ENCODE data around the gene GSTA5.
"Not testable (repeated sequence)": the region's sequence is repeated elsewhere in the genome, so short reads cannot be mapped to it uniquely, and the experiment has no call there.

The GSTA5 gene

DNA sequence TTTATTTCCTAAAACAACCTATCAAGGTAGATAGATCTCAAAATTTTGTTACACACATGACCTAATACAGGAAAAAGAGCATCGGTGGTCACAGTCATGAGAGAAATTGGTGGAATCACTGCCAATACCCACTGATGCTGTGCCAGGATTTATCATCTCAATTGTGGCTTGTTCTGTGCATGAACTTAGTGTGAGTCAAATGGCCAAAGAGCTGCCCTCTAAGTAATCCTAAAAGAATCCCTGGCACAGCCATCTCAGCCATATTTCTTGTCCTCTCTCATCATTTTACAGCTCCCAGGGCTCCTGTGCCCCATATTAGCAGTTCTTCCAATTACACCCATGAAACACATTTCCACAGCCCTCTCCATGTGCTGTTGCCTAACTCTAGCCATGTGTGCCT lies 6.1 kb downstream of the GSTA5 start:
- DNase-seq (ENCODE audit: low read depth): no peak

DNA sequence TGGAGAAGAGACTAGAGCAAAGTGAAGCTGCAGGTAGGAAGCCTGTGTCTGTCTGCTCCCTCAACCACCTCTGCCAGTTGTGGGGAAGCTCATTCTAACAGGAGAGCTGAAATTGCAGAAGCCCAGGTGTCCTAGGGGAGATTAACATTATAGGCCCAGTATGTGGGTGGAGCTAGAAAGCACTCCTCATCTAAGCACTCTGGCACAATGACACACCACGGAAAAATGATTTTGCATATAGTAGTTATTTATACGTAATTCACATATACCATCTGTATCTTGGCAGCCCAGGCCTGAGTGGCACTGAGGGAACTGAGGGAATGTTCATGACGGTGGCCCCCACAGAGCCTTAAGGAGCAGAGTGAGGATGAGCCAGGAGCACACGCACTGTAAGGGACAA lies 9.7 kb downstream of the GSTA5 start:
- not testable (repeated sequence) for DNase-seq (ENCODE audit: low read depth)

DNA sequence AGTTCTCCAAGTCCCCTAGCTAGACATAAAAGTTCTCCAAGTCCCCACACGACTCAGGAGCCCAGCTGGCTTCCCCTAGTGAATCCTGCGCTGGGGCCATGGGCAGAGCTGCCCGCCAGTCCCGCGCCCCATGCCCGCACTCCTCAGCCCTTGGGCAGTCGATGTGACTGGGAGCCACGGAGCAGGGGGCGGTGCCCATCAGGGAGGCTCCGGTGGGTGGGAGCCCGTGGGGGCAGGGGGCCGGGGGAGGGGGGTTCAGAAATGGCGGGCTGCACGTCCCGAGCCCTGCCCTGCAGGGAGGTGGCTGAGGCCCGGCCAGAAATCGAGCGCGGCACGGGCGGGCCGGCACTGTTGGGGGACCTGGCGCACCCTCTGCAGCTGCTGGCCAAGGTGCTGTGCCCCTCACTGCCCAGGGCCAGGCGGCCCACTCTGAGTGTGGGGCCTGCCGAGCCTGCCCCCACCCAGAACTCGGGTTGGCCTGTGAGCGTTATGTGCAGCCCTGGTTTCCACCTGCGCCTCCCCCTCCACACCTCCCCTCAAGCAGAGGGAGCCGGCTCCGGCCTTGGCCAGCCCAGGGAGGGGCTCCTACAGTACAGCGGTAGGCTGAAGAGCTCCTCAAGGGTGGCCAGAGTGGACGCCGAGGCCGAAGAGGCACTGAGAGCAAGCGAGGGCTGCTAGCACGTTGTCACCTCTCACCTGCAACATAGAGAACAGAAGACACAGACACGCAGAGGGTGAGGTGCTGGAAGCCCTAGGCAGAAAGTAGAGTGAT lies 11.4 kb downstream of the GSTA5 start:
- DNase-seq (ENCODE audit: low read depth): no peak

DNA sequence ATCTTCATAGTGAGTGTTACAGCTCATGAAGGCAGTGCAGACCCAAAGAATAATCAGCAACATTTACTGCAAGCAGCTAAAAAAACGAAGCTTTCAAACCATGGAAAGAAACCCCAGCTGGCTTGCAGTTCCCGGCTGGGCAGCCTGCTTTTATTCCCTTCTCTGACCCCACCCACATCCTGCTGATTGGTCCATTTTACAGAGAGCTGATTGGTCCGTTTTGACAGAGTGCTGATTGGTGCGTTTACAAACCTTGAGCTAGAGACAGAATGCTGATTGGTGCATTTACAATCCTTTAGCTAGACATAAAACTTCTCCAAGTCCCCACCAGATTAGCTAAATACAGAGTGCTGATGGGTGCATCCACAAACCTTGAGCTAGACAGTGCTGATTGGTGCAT lies 12.0 kb downstream of the GSTA5 start:
- not testable (repeated sequence) for DNase-seq (ENCODE audit: low read depth)

DNA sequence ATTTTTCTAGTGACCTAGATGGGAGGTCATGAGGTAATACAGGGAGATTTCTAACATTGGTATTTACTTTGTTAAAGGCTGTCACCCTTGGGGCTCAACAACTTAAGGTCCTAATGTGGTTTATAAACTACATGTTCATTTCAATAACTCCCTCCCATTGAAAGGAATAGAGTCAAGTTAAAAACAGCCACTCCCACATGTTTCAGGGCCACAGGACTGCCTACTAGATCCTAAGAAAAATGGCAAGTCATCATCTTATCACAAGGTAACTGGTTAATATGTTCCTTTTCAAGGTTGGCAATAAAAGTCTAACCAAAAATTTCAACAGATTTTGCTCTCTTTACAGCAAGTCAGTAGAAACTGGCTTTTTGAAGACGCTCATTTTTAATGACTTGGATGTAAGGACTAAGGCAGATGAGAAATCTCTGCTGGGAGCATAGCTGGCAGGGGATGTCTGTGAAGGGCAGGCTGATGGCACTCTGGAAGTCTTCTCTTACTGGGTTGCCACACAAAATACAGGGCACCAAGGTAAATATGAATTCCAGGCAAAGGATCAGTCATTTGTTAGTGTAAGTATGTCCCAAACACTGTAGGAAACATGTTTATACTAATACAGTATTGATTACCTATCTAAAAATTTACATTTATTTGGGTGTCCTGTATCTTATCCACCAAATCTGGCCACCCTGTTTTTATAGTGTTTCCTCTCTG lies 13.4 kb downstream of the GSTA5 start:
- DNase-seq (ENCODE audit: low read depth): not testable (repeated sequence)

GRCh38 chr6:52826513-52826912 lies 14.1 kb downstream of the GSTA5 start:
- no peak for DNase-seq (ENCODE audit: low read depth)

DNA sequence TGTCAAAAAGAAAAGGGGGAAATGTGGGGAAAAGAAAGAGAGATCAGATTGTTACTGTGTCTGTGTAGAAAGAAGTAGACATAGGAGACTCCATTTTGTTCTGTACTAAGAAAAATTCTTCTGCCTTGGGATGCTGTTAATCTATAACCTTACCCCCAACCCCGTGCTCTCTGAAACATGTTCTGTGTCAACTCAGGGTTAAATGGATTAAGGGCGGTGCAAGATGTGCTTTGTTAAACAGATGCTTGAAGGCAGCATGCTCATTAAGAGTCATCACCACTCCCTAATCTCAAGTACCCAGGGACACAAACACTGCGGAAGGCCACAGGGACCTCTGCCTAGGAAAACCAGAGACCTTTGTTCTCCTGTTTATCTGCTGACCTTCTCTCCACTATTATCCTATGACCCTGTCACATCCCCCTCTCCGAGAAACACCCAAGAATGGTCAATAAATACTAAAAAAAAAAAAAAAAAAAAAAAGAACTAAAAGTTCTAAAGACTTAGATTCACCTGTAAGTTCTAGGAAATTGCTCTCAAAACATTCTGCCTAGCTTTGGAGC lies 14.6 kb downstream of the GSTA5 start:
- DNase-seq (ENCODE audit: low read depth): not testable (repeated sequence)

- not testable (repeated sequence) for DNase-seq (ENCODE audit: low read depth)
Observed at GRCh38 chr6:52825270-52825793, 15.3 kb downstream of the GSTA5 start.

DNA sequence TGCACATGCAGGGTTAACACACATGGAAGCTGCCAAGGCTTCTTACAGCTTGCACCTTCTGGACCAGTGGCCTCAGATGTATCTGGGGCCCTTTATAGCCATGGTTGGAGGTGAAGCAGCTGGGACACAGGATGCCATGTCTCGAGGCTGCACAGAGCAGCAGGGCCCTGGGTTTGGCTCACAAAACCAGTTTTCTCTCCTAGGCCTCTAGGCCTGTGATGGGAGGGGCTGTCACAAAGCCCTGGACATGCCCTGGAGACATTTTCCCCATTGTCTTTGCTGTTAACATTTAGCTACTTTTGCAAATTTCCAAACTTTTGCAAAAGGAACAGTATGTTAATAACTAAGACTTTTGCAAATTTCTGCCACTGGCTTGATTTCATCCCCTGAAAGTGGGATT lies 18.8 kb downstream of the GSTA5 start:
- no peak for DNase-seq (ENCODE audit: low read depth)

DNA sequence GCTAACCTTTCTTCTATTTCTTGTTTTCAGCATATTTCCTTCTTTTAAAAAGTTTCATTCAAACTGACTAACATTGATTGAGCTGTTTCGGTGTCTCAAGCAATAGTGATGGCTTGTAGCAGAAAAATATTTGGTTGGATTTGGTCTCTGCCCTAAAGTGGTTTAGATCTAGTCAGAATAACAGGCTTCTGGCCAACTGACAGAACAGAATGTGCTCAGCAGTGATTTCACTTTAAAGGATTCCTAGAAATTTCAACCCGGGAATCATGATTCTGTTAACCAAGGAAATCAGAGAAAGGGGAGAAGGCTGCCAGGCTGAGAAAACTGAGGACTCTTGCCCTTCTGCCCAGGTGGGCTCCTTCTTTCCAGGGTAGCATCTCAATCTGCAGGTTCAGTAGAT lies 20.4 kb downstream of the GSTA5 start:
- no peak for DNase-seq (ENCODE audit: low read depth)

- DNase-seq (ENCODE audit: low read depth): no peak
Observed at GRCh38 chr6:52815167-52816092, 25.2 kb downstream of the GSTA5 start.

DNA sequence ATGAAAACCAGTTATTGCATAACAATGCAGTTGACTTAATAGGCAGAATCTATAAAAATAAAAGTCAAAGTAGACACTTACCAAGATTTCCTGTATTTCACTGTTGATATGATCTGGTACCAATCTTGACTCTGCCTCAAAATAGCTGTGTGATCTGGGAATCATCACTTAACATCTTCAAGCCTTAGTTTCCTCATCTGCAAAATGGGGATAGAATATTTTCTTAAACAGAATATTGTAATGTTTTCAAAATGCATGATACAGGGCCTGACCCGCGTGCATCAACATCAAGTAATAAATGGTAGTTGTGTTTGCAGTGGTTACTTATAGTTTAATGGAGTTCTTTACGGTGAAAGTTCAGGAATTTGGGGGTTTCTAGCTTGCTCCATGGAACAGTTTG lies 26.1 kb downstream of the GSTA5 start:
- DNase-seq (ENCODE audit: low read depth): not testable (repeated sequence)

GRCh38 chr6:52809777-52810176 lies 30.8 kb downstream of the GSTA5 start:
- not testable (repeated sequence) for DNase-seq (ENCODE audit: low read depth)

DNA sequence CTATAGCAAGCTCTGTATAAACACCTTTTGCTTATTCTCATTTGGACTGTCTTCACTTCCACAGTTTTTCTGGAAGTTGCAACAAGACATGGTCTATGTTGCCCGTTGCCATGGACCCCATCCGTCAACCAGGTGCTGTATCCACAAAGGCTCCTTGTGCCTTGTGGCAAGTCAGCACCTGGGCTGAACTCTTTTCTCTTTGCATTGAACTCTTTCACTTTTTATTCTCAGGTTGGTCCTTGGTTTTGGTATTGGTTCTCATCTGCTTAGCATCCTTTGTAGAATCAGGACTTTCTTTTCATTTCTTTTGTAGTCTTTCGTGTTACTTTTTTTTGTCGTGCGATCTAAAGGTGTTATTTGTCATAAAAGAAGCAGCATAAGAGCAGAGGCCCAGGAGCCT lies 32.0 kb downstream of the GSTA5 start:
- no peak for DNase-seq (ENCODE audit: low read depth)

DNA sequence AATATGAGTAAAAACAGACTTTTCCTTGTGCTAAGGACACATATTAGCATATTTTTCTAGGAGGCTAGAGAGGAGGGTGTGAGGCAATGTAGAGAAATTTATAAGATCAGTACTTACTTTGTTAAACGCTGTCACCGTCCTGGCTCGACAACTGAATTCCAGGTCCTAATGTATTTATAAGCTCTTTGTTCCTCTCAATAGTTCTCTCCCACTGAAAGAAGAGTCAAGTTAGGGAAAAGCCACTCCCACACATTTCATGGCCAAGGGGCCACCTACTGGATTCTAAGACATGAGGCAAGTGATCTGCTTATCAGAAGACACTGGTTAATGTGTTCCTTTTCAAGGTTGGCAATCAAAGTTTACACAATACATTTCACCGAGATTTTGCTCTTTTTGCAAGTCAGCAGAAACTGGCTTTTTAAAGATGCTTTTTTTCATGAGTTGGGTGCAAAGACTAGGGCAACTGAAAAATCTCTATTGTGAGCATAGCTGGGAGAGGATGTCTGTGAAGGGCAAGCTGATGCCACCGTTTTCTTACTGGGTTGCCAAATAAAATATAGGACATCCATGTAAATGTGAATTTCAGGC lies 36.9 kb downstream of the GSTA5 start, which contains the start of gene GSTA1:
Gene GSTA1, minus strand, starts transcription at position 149 of the 588 bp plus-strand sequence. CDS start 4,549 bp downstream, outside the sequence.
- DNase-seq (ENCODE audit: low read depth): not testable (repeated sequence)

- DNase-seq (ENCODE audit: low read depth): no peak
Observed at GRCh38 chr6:52802806-52803205, 37.8 kb downstream of the GSTA5 start.

DNA sequence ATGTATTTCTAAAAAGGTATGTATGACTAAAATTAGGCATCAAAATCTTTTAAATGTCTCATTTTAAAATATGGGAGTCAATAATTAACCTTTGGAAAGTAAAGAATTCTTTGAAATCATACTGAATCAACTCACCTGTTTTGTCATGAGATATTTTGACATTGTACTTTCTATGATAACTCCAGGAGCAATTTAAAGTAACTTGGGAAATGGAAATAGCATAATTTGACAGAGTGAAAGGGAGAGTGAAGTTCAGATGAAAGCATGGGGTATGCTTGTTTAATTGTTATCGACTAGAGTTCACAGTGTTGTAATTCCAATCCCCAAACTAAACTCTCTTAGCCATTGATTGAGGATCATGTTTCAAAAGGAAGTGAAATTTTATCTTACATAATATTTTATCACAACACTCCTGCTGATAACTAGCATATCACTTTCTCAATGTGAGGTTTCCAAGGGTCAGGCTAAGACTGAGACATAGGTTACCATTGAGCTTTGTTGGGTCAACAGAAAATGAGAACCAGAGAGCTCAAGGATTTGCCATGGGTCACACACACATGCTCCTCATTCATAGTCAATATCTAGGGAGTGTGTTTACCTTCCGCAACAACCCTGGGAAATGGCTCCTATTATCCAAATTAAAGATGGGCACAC lies 39.3 kb downstream of the GSTA5 start:
- DNase-seq (ENCODE audit: low read depth): no peak

- not testable (repeated sequence) for DNase-seq (ENCODE audit: low read depth)
Observed at GRCh38 chr6:52799272-52799671, 41.3 kb downstream of the GSTA5 start.

- not testable (repeated sequence) for DNase-seq (ENCODE audit: low read depth)
Observed at GRCh38 chr6:52794366-52794765, 46.2 kb downstream of the GSTA5 start.

DNA sequence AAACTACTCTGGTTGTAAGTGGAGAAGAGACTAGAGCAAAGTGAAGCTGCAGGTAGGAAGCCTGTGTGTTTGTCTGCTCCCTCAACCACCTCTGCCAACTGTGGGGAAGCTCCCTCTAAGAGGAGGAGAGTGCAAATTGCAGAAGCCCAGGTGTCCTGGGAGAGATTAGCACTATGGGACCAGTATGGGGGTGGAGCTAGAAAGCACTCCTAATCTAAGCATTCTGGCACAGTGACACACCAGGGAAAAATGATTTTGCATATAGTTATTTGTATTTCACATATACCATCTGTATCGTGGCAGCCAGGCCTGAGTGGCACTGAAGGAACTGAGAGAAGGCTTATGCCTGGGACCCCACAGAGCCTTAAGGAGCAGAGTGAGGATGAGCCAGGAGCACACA lies 49.8 kb downstream of the GSTA5 start:
- DNase-seq (ENCODE audit: low read depth): no peak

- DNase-seq (ENCODE audit: low read depth): not testable (repeated sequence)
Observed at GRCh38 chr6:52789658-52790057, 51.0 kb downstream of the GSTA5 start.
